GM21786 (cell line): ENCODE measurements around the gene TMEM151A.
"Not testable (repeated sequence)": the region's sequence is repeated elsewhere in the genome, so short reads cannot be mapped to it uniquely, and the experiment has no call there.

Experiments used
- ATAC-seq: cut with Tn5 transposase; IDR thresholded peaks from one replicate; pipeline ENCODE4 v1.9.1; 2021; ENCODE audit not compliant: unreplicated experiment

TMEM151A gene

DNA sequence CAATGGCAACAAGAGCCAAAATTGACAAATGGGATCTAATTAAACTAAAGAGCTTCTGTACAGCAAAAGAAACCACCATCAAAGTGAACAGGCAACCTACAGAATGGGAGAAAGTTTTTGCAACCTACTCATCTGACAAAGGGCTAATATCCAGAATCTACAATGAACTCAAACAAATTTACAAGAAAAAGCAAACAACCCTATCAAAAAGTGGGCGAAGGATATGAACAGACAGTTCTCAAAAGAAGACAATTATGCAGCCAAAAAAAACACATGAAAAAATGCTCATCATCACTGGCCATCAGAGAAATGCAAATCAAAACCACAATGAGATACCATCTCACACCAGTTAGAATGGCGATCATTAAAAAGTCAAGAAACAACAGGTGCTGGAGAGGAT, 28.6 kb downstream of the TMEM151A start:
- ATAC-seq, result not testable (repeated sequence)

GRCh38 chr11:66320748-66321147, 29.1 kb downstream of the TMEM151A start:
- not testable (repeated sequence) for ATAC-seq

DNA sequence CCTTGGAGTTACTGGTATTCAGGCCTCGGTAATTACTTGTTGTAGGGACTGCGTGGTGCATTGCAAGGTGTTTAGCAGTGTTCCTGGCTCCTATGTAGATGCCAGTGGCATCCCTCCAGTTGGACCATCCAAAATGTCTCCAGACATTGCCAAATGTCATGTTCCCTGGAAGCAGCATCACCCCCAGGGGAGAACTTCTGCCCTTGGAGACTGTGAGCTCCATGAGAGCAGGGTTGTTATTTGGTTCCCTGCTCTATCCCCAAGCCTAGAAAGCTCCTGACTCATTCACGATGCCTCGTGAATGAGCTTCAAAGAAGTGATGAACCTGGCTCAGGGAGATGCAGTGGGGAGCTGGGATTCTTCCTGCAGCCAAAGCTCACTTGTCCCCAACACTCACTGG, 29.9 kb downstream of the TMEM151A start:
- no peak for ATAC-seq

GRCh38 chr11:66322732-66323427, 31.2 kb downstream of the TMEM151A start:
- no peak for ATAC-seq

DNA sequence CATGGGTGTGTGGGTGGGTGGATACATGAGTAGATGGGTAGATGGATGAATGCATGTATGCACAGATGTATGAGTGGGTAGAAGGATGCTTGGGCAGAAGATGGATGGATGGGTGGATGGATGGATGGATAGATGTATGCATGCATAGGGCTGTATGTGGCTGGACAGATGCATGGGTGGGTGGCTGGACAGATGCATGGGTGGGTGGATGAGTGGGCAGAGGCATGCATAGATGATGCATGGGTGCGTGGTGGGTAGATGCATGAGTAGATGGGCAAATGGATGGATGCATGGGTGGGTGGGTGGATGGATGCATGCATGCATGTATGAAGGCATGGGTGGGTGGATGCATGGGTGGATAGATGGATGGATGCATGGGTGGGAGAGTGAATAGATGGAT, 32.0 kb downstream of the TMEM151A start:
- no peak for ATAC-seq

GRCh38 chr11:66324664-66325063, 33.0 kb downstream of the TMEM151A start:
- no peak for ATAC-seq

- no peak for ATAC-seq
Observed at GRCh38 chr11:66325263-66325671, 33.6 kb downstream of the TMEM151A start.

GRCh38 chr11:66326261-66327111, 34.8 kb downstream of the TMEM151A start:
- no peak for ATAC-seq

DNA sequence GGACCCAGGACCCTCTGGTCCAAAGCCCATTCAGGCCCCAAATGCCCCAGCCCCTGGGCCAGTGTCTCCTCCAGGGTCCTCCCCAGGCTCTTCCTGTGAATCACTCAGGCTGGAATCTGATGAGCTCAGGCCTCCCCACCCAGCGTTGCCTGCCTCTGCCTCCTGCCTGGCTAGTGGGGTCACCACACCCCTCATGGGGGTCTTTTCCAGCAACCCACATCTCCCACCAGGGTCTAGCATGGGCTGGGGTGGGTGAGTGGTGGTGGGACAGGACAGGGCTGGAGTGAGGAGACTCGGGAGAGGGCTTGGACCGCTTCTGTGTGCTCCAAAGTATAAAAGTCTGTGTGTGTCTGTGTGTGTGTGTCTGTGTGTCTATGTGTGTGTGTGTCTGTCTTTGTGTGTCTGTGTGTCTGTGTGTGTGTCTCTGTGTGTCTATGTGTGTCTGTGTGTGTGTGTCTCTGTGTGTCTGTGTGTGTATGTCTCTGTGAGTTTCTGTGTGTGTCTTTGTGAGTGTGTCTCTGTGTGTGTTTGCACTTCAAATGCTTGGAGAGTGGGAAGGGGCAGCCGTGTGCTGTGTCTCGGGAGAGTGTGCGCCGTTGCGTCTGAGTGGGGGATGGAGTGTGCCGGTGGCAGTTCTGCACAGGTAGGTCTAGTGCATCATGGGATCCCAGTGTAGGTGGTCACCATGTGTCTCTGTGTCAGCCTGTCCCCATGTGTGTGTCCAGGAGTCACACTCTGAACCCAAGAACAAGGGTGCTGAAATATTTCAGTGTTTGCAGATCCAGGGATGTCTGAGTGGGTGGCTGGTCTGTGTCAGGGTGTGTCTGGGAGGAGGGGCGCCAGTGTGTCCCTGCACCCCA, 35.7 kb downstream of the TMEM151A start:
- ATAC-seq, result no peak

DNA sequence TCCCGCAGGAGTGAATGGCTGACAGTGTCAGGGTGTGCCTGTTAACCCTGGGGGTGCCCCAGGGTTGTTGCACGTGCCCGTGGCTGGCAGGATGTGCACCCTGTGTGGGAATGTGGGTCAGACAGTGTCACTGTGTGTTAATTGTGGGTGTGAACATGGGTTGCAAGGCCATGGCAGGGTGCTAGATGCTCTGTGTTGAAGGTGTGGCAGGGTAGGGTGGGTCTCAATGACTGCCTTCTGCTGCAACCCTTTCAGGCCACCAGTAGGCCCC, 36.3 kb downstream of the TMEM151A start:
- no peak for ATAC-seq

DNA sequence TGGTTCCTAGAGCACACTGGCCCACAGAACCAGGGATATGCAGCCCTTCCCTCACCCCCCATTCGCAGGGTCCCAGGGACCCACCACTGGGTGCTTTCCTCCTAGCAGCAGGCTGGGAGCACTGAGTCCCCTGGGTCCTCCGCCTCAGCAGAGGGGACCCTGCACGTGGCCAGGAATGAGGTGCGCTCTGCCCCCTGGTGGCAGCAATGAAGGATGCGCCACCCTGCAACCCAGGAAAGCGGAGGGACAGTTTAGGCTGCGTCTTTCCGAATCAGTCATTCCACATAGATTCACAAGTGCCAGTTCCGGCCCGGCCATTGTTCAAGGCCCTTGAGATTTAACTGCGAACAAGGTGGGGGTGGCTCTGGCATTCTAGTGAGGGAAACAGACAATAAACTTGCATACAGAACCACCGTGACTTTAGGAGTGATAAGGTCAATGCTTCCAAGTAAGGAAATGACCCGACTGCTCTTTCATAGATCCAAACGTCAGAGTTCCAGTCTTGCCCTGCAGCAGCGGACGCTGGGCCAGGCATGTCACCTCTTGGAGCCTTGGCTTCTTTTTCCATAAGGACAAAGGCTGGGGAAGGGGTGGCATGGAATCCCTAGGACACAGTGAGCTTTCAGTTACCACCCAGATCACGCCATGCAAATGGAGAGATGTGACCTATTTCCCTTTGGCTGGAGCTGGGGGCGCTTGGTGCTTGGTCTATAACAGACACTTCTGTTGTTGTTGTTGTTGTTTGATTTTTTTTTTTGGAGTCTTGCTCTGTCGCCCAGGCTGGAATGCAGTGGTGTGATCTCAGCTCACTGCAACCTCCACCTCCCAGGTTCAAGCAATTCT, 36.8 kb downstream of the TMEM151A start:
- ATAC-seq, result no peak

DNA sequence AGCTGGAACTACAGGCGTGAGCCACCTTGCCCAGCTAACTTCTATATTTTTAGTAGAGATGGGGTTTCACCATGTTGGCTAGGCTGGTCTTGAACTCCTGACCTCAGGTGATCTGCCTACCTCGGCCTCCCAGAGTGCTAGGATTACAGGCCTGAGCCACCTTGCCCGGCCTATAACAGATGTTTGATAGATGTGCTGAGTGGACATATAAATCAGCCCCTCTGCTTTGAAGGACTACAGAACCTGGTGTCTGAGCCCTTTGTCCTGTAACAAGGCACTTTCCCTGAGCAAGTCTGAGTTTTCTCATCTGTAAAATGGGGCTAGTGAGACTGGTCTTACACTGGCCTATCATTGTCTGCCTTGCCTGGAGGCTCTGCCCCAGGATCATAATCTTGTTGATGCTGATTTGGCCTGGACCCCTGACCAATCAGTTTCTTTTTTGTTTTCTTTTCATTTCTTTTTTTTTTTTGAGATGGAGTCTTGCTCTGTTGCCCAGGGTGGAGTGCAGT, 37.5 kb downstream of the TMEM151A start:
- no peak for ATAC-seq

DNA sequence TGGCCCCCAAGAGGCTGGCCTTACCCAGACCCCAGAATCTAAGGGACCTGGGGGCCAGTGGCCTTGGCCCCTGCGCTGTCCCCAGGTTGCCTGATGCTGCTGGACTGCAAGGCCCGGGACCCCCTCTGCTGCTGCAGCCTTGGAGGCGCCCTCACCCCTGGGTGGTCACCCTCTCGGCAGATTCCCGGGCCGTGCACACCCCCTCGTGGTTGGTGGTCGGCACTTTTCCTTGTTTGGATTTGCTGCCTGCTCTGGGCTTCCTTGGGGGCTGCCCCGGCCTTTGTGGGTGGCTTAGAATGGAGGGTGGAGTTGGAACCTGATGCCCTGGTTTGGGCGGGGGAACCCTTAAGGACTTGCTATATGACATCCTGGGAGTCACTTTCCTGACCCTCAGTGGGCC, 39.2 kb downstream of the TMEM151A start:
- ATAC-seq, result no peak

DNA sequence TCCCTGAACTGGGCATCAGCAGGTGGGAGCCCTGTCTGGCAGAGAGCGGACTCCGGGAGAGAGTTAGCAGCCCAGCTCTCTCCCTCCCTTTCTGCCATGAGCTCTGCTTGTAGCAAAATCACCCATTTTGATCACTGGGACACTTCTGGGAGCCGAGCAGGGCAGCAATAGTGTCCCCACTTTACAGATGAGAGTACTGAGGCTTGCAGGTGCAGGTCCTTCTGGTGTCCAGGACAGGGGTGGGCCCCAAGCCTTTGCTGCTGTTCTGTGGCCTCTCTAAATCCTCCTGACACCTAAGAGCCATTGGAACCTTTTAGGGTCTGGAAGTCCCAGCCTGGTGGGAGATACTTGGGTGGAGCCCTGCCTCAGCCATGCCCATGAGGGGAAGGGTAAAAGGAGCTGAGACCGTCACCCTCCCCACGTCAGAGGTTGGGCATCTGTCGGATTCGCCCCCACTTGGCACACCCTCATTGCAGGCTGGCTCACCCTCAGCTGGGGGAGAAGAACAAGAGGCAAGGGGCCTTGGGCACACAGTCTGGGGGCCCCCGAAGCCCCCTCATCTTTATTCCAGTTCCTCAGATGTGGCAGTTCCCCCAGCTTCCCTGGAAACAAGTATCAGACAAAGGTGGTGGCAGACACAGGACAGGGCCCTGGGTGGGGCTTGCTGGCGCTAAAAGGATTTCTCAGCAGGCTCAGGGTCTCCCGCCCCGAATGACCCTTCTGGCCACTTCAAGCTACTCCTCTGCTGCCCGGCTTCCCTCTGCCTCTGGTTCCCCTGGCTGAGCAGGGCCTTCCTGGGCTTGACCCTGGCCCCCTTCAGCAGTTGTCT, 40.1 kb downstream of the TMEM151A start:
- no peak for ATAC-seq

DNA sequence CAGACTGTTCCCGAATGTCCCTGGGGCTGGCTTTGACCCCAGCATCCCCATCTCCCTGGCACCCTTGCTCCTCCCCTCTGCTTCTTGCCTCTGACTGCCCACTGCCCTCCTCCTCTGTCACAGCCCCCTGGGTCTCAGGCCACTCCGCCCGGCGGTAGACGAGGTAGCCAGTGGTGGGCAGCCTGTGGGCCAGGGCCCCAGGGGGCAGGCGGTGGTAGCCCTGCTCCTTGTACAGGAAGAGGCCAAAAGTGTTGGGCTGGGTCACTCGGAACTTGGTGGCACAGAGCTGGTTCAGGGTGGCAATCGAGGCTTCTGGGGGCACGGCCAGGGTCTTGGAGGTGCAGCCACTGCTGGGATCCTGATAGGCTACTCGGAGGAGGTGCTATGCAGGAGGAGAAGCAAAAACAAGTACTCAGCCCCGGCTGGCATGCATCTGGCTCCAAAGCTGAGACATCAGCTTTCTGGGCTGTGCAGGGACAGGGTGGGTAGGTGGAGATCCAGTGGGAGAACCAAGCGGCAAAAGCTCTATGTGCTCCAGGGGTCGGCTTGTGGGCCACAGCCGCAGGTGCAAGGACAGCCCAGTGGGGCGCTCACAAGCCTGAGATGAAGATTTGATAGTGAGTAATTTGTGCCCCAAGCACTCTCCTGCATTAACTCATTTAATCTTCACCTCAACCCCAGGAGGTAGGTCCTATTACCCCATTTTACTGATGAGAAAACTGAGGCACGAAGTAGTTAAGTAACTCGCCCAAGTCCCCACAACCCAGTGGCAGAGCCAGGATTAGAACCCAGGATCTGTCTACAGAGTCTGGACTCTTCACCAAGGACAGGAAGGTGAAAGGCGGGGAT, 40.9 kb downstream of the TMEM151A start:
- no peak for ATAC-seq

GRCh38 chr11:66333220-66333877, 41.7 kb downstream of the TMEM151A start:
- no peak for ATAC-seq

- ATAC-seq, result no peak
Observed at GRCh38 chr11:66333896-66334604, 42.4 kb downstream of the TMEM151A start.
